Neuronal stem cell (in vitro differentiated cells): Measurements from ENCODE around the gene OR14A2. TPM values are rescaled to one million over a fixed set of nuclear protein-coding genes. Genes with fewer than 3 reads are reported as not detected.

Experiments
- DNase-seq: peaks from one replicate; pipeline ENCODE4 v3.0.0-alpha.2; 2013; ENCODE audit warnings: low spot score
- H2AFZ ChIP-seq: one replicate; pipeline ENCODE4 v1.6.1; 2013; ENCODE audit warnings: mild to moderate bottlenecking, low read length, inconsistent platforms
- H2AK5ac ChIP-seq: 2 replicates; pipeline ENCODE4 v1.6.1; 2013; ENCODE audit warnings: low read depth, mild to moderate bottlenecking, inconsistent platforms, low read length, moderate library complexity, mixed read lengths
- H2BK120ac ChIP-seq: 2 replicates; pipeline ENCODE4 v1.6.1; 2013; ENCODE audit warnings: low read depth, mild to moderate bottlenecking, inconsistent platforms, low read length, moderate library complexity, mixed read lengths
- H2BK12ac ChIP-seq: one replicate; pipeline ENCODE4 v1.6.1; 2013; ENCODE audit warnings: low read length, inconsistent platforms
- H2BK15ac ChIP-seq: 2 replicates; pipeline ENCODE4 v1.6.1; 2013; ENCODE audit warnings: mild to moderate bottlenecking, low read length, inconsistent platforms, mixed read lengths
- H2BK5ac ChIP-seq: one replicate; pipeline ENCODE4 v1.6.1; 2013; ENCODE audit warnings: inconsistent platforms, mild to moderate bottlenecking, low read length, moderate library complexity
- H3K14ac ChIP-seq: one replicate; pipeline ENCODE4 v1.6.1; 2013; ENCODE audit warnings: low read length, inconsistent platforms
- H3K18ac ChIP-seq: 2 replicates; pipeline ENCODE4 v1.6.1; 2013; ENCODE audit warnings: low read length, inconsistent platforms
- H3K23ac ChIP-seq: 2 replicates; pipeline ENCODE4 v1.6.1; 2013; ENCODE audit warnings: low read depth, mild to moderate bottlenecking, mixed read lengths, low read length, inconsistent platforms; ENCODE audit not compliant: poor library complexity
- H3K27ac ChIP-seq: replicated peaks from 3 replicates; pipeline ENCODE4 v1.5.1; 2013; ENCODE audit warnings: low read length, inconsistent platforms
- H3K27me3 ChIP-seq, 3 experiments: 2 replicates each; pipeline ENCODE4 v1.6.1; 2013; ENCODE audit warnings: low read length in 3 of 3, mild to moderate bottlenecking in 2 of 3, inconsistent platforms in 1 of 3, low read depth in 1 of 3, mixed read lengths in 1 of 3, moderate library complexity in 1 of 3; ENCODE audit not compliant: control insufficient read depth in 3 of 3, insufficient read depth in 3 of 3
- H3K36me3 ChIP-seq, 2 donors: replicated peaks in 1 of 2; 2 replicates each; pipeline ENCODE4 v1.6.1; 2013; ENCODE audit warnings: low read length in 2 of 2; ENCODE audit not compliant: control insufficient read depth in 2 of 2, insufficient read depth in 2 of 2
- H3K4ac ChIP-seq: 2 replicates; pipeline ENCODE4 v1.6.1; 2013; ENCODE audit warnings: inconsistent platforms, mild to moderate bottlenecking, low read length, moderate library complexity
- H3K4me1 ChIP-seq, 2 donors: 1 replicate in 1 of 2; 2 replicates in 1 of 2; pipeline ENCODE4 v1.6.1; 2013; ENCODE audit warnings: low read length in 2 of 2, low read depth in 1 of 2; ENCODE audit not compliant: control insufficient read depth in 2 of 2, insufficient read depth in 1 of 2
- H3K4me2 ChIP-seq: one replicate; pipeline ENCODE4 v1.6.1; 2013; ENCODE audit warnings: mild to moderate bottlenecking, low read length, inconsistent platforms; ENCODE audit not compliant: insufficient read depth, poor library complexity, severe bottlenecking
- H3K4me3 ChIP-seq, 2 donors: 2 replicates each; pipeline ENCODE4 v1.5.1; 2013; ENCODE audit warnings: low read length in 2 of 2, mild to moderate bottlenecking in 2 of 2, inconsistent platforms in 1 of 2, moderate library complexity in 1 of 2
- H3K79me1 ChIP-seq: one replicate; pipeline ENCODE4 v1.6.1; 2013; ENCODE audit warnings: low read depth, mild to moderate bottlenecking, inconsistent platforms, low read length, moderate library complexity
- H3K9ac ChIP-seq: one replicate; pipeline ENCODE4 v1.6.1; 2013; ENCODE audit warnings: mild to moderate bottlenecking, low read depth, low read length, inconsistent platforms; ENCODE audit not compliant: poor library complexity
- H3K9me3 ChIP-seq, 2 donors: replicated peaks in 1 of 2; 2 replicates each; pipeline versions ENCODE3 to v1.6.1; 2013; ENCODE audit warnings: low read length in 2 of 2, mild to moderate bottlenecking in 2 of 2, inconsistent platforms in 1 of 2, low read depth in 1 of 2, mixed read lengths in 1 of 2, moderate library complexity in 1 of 2; ENCODE audit not compliant: control insufficient read depth in 2 of 2, insufficient read depth in 1 of 2
- H4K8ac ChIP-seq: one replicate; pipeline ENCODE4 v1.6.1; 2013; ENCODE audit warnings: low read depth, mild to moderate bottlenecking, inconsistent platforms, low read length, moderate library complexity
- H4K91ac ChIP-seq: one replicate; pipeline ENCODE4 v1.6.1; 2013; ENCODE audit warnings: low read length, low read depth, mild to moderate bottlenecking, inconsistent platforms; ENCODE audit not compliant: poor library complexity
- WGBS, 2 donors: extraction: QIAGEN DNeasy Blood & Tissue Kit; methylation state at CpG; one replicate each; pipeline ENCODE4 v1.1.7; 2013; ENCODE audit warnings: missing lambda C conversion rate in 2 of 2, mixed read lengths in 1 of 2; ENCODE audit not compliant: insufficient read length in 2 of 2, insufficient replicate concordance in 1 of 2; ENCODE audit errors: extremely low coverage in 2 of 2; 5-methylcytosine and 5-hydroxymethylcytosine counted together
- polyA plus RNA-seq, 2 experiments: library from polyadenylated mRNA; stranded (reverse); fragments of 200-250 nt; gene quantifications; one replicate each; pipeline ENCODE4 v1.2.3, GENCODE V29; 2013

The OR14A2 gene
- not detected for polyA plus RNA-seq (2013, experiment 1 of 2)
- polyA plus RNA-seq (2013, experiment 2 of 2) = not detected

- WGBS, 2 donors = no CpG with 5 or more reads among the region's 2 CpGs
- Histone ChIP-seq H3K4me3 (no peak within 1 kb of the TSS), H4K8ac (no peak within 1 kb of the TSS), H3K9me3 (peaks cover 0 to 6% of the 10 kb centered on the region in 2 donors), H4K91ac (no peak within 1 kb of the TSS), H3K18ac (no peak within 1 kb of the TSS), H3K4me1 (no peaks in the 10 kb centered on the region), H2AK5ac (no peak within 1 kb of the TSS), H2BK15ac (no peak within 1 kb of the TSS), H2AFZ (no peak within 1 kb of the TSS), H3K23ac (no peak within 1 kb of the TSS), H3K4ac (no peak within 1 kb of the TSS), H3K9ac (no peak within 1 kb of the TSS), H2BK120ac (no peak within 1 kb of the TSS), H3K4me2 (no peak within 1 kb of the TSS), H3K79me1 (no peaks in the 10 kb centered on the region), H3K27ac (no peak within 1 kb of the TSS), H2BK12ac (no peak within 1 kb of the TSS), H2BK5ac (no peak within 1 kb of the TSS), H3K36me3 (no peaks in the 10 kb centered on the region), H3K14ac (no peak within 1 kb of the TSS), H3K27me3 (no peaks in the 10 kb centered on the region)
- DNase-seq = no peak
These were observed at the start of gene OR14A2 for GRCh38 chr1:247748041-247748440. OR14A2 (minus strand) TSS chr1:247748141.

GRCh38 chr1:247797518-247797917 is 49.6 kb upstream of the OR14A2 start:
- H3K4me1 ChIP-seq = no peaks in the 10 kb centered on the region
- H3K9me3 ChIP-seq = peaks cover 0 to 3% of the 10 kb centered on the region in 2 donors
- H2BK12ac ChIP-seq = no peak overlapping the region
- no peak overlapping the region for H3K14ac ChIP-seq
- H3K23ac ChIP-seq = no peak overlapping the region
- WGBS, 2 donors = no CpG with 5 or more reads among the region's 2 CpGs
- H3K4me3 ChIP-seq = no peak overlapping the region
- H3K27me3 ChIP-seq = no peaks in the 10 kb centered on the region
- H4K8ac ChIP-seq = no peak overlapping the region
- H3K27ac ChIP-seq = no peak overlapping the region
- no peak overlapping the region for H2AK5ac ChIP-seq
- H2AFZ ChIP-seq = no peak overlapping the region
- H3K9ac ChIP-seq = no peak overlapping the region
- DNase-seq = no peak
- no peak overlapping the region for H2BK15ac ChIP-seq
- no peak overlapping the region for H2BK5ac ChIP-seq
- H4K91ac ChIP-seq = no peak overlapping the region
- H3K18ac ChIP-seq = no peak overlapping the region
- no peak overlapping the region for H3K4me2 ChIP-seq
- H2BK120ac ChIP-seq = no peak overlapping the region
- no peaks in the 10 kb centered on the region for H3K36me3 ChIP-seq
- no peaks in the 10 kb centered on the region for H3K79me1 ChIP-seq
- no peak overlapping the region for H3K4ac ChIP-seq

- no peak overlapping the region for H2AFZ ChIP-seq
- H2BK120ac ChIP-seq = no peak overlapping the region
- no peak overlapping the region for H3K9ac ChIP-seq
- no peaks in the 10 kb centered on the region for H3K79me1 ChIP-seq
- no peaks in the 10 kb centered on the region for H3K4me1 ChIP-seq
- no peak overlapping the region for H3K4me2 ChIP-seq
- H2AK5ac ChIP-seq = no peak overlapping the region
- H2BK12ac ChIP-seq = no peak overlapping the region
- H3K18ac ChIP-seq = no peak overlapping the region
- H4K8ac ChIP-seq = no peak overlapping the region
- H3K4ac ChIP-seq = no peak overlapping the region
- no peaks in the 10 kb centered on the region for H3K36me3 ChIP-seq
- H4K91ac ChIP-seq = no peak overlapping the region
- H3K9me3 ChIP-seq = no peaks in the 10 kb centered on the region
- no peak overlapping the region for H3K23ac ChIP-seq
- H2BK15ac ChIP-seq = no peak overlapping the region
- H3K4me3 ChIP-seq = no peak overlapping the region
- H3K27ac ChIP-seq = no peak overlapping the region
- H3K27me3 ChIP-seq = no peaks in the 10 kb centered on the region
- no peak for DNase-seq
- H2BK5ac ChIP-seq = no peak overlapping the region
- H3K14ac ChIP-seq = no peak overlapping the region
These were observed 21.7 kb upstream of the OR14A2 start for GRCh38 chr1:247769603-247770002.

- H3K4me2 ChIP-seq = no peak within 1 kb of the TSS
- no peak within 1 kb of the TSS for H3K23ac ChIP-seq
- H4K91ac ChIP-seq = no peak within 1 kb of the TSS
- no peak within 1 kb of the TSS for H2AK5ac ChIP-seq
- no peaks in the 10 kb centered on the region for H3K27me3 ChIP-seq
- H3K27ac ChIP-seq = no peak within 1 kb of the TSS
- no peaks in the 10 kb centered on the region for H3K4me1 ChIP-seq
- no peak within 1 kb of the TSS for H3K18ac ChIP-seq
- H3K14ac ChIP-seq = no peak within 1 kb of the TSS
- H2BK15ac ChIP-seq = no peak within 1 kb of the TSS
- no peaks in the 10 kb centered on the region for H3K36me3 ChIP-seq
- H3K4ac ChIP-seq = no peak within 1 kb of the TSS
- H2BK5ac ChIP-seq = no peak within 1 kb of the TSS
- no peaks in the 10 kb centered on the region for H3K79me1 ChIP-seq
- no peak within 1 kb of the TSS for H2BK12ac ChIP-seq
- H2BK120ac ChIP-seq = no peak within 1 kb of the TSS
- no peak within 1 kb of the TSS for H2AFZ ChIP-seq
- H3K9me3 ChIP-seq = no peaks in the 10 kb centered on the region
- no peak within 1 kb of the TSS for H3K4me3 ChIP-seq
- no peak for DNase-seq
- no peak within 1 kb of the TSS for H4K8ac ChIP-seq
- WGBS, 2 donors = no CpG with 5 or more reads among the region's 3 CpGs
- no peak within 1 kb of the TSS for H3K9ac ChIP-seq
These were observed 12.5 kb upstream of the OR14A2 start, which contains the start of gene OR1C1 for GRCh38 chr1:247760456-247760855. OR1C1 (minus strand) TSS chr1:247760556; CDS start chr1:247758406, 2,150 bp downstream.
